KOPT-K1 (cell line): ENCODE measurements around the gene PTX4.

Source experiments
- H3K27ac ChIP-seq: fragments of 200-600 bp; sonication (generic); 2 replicates; pipeline ENCODE4 v1.5.1; 2016; ENCODE audit warnings: antibody characterized with exemption, mild to moderate bottlenecking, low read depth, low read length; ENCODE audit not compliant: poor library complexity, severe bottlenecking
- H3K36me3 ChIP-seq: fragments of 200-600 bp; sonication (generic); 2 replicates; pipeline ENCODE4 v1.5.1; 2017; ENCODE audit warnings: antibody characterized with exemption, mild to moderate bottlenecking, low read length, moderate library complexity; ENCODE audit not compliant: insufficient read depth
- H3K9me3 ChIP-seq: fragments of 200-600 bp; sonication (generic); 2 replicates; pipeline ENCODE4 v1.5.1; 2017; ENCODE audit warnings: antibody characterized with exemption, low read length, mild to moderate bottlenecking; ENCODE audit not compliant: insufficient read depth, poor library complexity, severe bottlenecking

Gene PTX4

DNA sequence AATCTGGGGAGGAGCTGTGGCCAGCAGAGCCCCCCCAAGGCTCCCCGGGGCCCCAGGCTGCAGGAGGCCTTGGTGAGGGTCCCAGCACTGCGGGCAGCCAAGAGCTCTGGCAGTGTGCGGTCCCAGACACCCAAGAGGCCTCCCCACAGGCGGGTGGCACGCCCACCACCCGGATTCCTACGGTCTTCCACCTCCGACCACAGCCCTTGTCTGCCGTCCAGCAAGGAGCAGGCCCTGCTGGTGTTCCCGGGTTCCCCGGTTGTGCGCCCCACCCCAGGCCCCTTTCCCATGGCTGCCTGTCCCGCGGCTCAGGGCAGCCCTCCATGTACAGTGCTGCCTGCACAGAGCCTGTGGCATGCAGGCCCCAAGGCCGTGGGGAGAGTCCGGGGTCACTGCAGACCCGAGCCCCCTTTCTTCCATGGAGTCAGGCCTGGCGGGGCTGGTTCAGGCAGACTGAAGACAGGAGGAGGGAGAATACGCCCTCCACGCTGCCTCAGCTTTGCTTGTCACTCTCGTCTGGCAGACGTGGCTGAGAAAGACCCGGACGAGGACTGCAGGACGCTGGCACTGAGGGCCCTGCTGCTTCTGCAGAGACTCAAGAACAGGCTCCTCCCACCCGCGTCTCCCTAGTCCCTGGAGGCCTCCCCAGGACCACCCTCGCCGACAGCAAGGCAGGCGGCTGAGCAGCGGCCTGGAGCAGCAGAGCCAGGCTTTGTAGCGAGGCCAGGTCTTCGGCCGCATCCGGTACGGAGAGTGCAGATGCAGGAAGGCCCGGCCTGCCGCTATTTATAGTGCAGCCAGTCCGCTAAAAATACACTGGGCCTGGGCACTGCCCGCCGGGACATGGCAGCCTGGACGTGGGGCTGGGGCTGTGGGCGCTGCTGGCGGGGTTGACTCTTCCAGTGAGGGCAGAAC is 20.8 kb upstream of the PTX4 start:
- Histone ChIP-seq H3K36me3 (peaks cover 67% of the 10 kb centered on the region; the same call in 1 of the 2 replicates), H3K27ac (no peak overlapping the region), H3K9me3 (peaks cover 4% of the 10 kb centered on the region)

DNA sequence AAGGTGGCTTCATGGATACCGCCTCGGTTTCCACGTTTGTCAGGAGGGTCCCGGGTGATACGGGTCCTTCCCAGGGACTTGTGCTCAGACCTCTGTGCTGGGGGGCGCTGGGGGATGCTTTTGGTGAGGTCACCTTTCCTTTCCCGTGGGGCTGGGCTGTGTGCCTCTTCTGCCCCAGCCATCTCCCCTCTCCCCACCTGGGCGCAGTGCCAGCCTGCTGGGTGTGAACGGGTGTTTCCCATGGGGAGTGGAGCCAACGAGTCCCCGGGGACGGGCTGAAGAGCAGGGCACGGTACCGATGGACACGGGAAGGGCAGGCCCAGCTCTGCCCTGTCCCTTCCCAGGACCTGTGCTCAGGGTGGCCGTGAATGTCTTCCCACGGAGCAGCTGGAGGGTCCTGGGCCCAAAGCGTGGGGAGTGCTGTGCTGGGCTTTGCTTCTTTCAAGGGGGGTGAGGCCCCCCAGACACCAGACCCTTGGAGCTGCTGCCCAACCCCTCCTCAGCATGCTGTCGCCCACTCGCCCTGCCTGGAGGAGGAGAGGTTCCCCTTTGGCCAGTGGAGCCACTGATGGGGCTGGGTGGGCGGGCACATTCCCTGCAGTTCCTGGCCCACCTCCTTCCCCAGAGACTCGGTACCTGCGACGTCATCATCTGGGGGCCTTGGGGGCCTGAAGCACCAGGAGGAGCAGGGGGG is 19.9 kb upstream of the PTX4 start:
- Histone ChIP-seq H3K9me3 (no peaks in the 10 kb centered on the region), H3K27ac (no peak overlapping the region), H3K36me3 (peaks cover 71% of the 10 kb centered on the region; the same call in 1 of the 2 replicates)

DNA sequence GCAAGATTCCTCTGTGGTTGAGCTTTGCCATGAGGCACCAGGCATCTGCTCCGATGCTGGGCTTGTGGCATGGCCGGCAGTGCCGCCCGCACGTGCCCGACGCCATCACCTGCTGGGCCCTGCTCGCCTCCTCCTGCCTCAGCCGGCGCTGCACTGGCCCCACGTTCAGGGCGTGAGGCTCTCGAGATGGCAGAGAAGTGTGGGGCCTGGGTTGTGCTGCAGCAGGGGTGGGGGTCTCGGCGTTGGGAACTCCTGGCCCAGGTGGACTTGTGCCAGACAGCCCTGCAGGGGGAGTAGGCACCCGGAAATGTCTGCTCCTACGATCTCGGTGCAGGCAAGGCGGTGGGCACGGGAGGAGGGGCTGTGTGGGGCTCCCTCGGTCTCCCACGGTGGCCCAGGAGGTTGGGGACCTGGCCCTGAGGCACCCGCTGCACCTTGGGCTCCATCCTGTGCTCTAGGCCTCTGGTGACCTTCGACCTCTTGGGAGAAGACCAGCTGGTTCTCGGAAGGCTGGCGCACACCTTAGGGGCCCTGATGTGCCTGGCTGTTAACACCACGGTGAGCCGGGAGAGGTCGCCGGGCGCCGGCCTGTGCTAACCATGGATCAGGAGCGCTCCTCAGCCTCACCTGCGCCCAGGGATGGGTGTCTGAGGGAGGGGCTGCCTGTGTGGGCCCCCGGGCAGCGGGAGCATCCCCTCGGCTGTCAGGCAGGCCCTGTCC is 17.9 kb upstream of the PTX4 start:
- Histone ChIP-seq H3K9me3 (no peaks in the 10 kb centered on the region), H3K27ac (no peak overlapping the region), H3K36me3 (peaks cover 80% of the 10 kb centered on the region)

DNA sequence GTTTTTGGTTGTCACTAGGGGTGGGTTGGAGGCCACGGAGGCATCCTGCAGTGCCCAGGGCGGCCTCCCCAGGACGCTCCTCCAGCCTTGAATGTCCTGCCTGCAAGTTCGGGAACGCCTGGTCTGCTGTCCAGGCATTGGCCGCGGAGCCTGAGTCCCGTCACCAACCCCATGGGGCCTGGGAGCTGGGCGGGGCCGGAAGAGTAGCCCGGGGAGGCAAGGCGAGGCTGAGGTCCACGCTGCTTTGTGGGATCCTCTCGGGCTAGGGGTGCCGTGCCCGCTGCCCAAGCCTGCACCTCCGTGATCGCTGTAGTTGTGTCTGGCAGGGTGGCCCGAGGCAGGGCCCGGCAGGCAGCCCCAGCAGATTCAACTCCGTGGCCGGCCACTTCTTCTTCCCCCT is 17.2 kb upstream of the PTX4 start:
- peaks cover 80% of the 10 kb centered on the region for H3K36me3 ChIP-seq
- no peaks in the 10 kb centered on the region for H3K9me3 ChIP-seq
- no peak overlapping the region for H3K27ac ChIP-seq

DNA sequence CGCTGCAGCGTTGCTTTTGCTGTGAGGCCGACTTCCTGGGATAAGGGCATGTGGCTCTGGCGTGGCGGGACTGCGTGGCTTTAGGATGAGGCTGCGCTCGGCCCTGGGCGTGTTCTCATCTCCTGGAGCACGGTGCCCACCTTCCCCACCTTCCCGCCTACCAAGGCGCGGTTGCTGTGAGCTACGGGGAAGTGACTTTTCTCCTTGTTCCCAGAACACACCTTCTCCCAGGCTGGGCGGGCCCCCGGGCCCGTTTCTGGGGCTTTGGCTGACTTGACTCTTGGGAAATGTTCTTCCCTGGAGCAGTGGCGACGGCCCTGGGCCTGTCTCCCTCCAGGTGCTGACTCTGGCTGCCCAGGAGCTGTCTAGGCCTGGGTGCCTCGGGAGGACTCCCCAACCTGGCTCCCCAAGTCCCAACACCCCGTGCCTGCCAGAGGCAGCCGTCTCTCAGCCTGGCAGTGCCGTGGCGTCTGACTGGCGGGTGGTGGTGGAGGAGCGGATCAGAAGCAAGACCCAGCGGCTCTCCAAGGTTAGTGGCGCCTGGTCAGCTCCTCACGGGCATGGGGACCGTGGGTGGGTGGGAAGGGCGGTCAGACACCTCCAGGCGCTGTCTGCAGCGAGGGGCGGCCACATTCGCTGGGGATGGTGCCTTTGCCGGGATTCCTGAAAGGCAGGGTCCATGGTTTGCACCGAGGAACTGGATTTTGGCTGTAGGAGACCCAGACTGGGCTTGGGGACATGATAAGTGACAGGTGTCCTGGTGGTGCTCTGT is 16.5 kb upstream of the PTX4 start:
- no peak overlapping the region for H3K27ac ChIP-seq
- H3K9me3 ChIP-seq: no peaks in the 10 kb centered on the region
- H3K36me3 ChIP-seq: peaks cover 80% of the 10 kb centered on the region

DNA sequence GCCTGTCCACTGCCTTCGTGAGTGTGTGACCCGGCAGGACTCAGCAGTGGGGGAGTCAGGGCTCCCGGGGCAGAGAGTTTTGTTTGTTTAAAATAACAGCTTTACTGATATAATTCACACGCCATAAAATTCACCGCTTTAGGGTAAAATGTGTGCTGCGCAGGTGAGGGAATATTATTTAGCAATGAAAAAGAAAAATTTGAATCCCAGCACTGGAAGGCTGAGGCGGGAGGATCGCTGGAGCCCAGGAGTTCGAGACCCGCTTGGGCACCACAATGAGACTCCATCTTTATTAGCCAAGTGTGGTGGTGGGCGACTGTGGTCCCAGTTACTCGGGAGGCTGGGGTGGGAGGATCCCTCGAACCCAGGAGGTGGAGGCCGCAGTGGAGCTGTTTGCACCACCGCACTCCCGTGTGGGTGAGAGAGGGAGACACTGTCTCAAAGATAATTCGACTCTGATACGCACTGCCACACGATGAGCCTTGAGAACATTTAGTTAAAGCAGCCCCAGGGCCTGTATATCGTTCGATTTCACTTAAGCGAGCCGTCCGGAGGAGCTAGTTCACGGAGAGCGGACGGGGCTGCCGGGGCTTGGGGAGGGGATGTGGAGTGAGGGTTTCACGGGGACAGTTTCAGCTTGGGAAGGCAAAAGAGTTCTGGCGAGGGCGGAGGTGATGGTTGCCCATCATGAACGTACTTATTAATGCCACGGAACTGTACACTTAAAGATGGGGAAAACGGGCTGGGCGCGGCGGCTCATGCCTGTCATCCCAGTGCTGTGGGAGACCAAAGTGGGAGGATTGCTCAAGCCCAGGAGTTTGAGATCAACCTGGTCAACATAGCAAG is 14.6 kb upstream of the PTX4 start:
- Histone ChIP-seq H3K36me3 (peaks cover 81% of the 10 kb centered on the region), H3K9me3 (no peaks in the 10 kb centered on the region), H3K27ac (no peak overlapping the region)

DNA sequence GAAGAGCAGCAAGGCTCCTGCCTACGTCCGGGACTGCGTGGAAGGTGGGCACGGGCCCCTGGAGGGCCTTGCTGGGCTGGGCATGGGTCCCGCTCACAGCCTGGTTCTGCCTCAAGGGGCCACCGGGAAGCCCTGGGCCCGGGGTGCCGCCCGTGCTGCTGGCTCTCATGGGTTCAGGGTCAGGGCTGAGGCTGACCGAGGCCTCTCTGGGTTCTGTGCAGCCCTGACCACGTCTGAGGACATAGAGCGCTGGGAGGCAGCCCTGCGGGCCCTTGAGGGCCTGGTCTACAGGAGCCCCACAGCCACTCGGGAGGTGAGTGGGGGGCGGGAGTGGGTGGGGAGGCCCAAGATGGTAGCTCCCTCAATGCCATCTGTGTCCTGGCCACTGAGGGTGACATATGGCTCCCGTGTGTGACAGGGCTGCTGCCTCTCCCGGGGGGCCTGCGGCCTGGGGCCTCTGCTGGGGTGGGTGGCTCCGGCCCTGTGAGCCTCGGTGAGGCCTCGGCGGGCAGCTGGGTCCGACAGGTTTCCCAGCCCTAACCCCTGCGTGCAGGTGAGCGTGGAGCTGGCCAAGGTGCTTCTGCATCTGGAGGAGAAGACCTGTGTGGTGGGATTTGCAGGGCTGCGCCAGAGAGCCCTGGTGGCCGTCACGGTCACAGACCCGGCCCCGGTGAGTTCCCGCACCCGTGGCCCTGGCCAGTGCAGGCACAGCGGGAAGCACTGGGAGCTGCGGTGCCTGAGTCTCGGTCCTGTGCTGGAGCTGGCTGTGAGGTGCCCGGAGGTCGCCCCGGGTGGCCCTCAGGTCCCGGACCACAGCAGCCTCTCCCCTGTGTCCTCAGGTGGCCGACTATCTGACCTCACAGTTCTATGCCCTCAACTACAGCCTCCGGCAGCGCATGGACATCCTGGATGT is 13.6 kb upstream of the PTX4 start:
- no peak overlapping the region for H3K27ac ChIP-seq
- peaks cover 82% of the 10 kb centered on the region for H3K36me3 ChIP-seq
- H3K9me3 ChIP-seq: no peaks in the 10 kb centered on the region

DNA sequence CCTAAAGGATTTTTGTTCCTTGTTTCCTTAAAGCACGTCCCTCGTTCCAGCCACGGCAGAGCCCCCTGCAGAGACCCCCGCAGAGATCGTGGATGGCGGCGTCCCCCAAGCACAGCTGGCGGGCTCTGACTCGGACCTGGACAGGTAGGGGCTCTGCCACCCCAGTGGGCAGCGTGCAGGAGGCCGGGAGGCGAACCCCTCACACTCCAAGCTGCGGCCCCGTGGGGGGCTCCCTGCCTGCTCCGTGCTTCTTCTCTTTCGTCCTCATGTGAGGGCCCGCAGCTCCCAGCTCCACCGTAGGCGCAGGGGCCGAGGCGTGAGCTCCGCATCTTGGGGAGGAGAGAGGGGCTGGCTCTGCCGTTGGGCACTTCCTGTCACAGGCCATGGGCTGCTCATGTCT is 12.9 kb upstream of the PTX4 start:
- Histone ChIP-seq H3K36me3 (peaks cover 82% of the 10 kb centered on the region), H3K9me3 (no peaks in the 10 kb centered on the region), H3K27ac (no peak overlapping the region)

DNA sequence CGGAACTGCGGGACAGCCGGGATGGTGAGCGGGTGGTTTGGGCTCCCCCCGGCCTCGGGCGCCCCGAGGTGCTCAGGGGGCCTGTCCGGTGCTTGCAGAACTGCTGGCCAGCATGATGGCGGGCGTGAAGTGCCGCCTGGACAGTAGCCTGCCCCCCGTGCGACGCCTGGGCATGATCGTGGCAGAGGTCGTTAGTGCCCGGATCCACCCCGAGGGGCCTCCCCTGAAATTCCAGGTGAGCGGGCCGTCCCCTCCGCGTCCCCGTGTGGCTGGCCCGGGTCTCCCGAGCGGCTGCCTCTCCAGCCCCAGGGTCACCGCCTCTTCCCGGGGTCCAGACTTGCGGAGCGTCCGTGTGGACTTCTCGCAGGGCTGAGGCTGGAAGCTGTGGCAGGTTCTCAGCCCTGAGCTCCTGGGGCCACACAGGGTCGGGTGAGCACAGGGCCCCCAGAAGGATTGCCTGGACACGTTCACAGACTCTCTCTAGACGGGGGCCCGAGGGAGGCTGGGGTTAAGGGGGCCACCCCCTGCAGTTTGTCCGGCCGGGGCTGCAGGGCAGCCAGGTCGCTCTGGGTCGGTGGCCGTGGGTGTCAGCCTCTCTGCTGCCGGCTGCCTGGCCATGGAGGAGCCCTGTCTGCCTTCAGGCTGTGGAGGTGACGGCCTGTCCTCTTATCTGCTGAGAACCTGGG is 11.9 kb upstream of the PTX4 start:
- Histone ChIP-seq H3K9me3 (no peaks in the 10 kb centered on the region), H3K36me3 (peaks cover 83% of the 10 kb centered on the region), H3K27ac (no peak overlapping the region)

DNA sequence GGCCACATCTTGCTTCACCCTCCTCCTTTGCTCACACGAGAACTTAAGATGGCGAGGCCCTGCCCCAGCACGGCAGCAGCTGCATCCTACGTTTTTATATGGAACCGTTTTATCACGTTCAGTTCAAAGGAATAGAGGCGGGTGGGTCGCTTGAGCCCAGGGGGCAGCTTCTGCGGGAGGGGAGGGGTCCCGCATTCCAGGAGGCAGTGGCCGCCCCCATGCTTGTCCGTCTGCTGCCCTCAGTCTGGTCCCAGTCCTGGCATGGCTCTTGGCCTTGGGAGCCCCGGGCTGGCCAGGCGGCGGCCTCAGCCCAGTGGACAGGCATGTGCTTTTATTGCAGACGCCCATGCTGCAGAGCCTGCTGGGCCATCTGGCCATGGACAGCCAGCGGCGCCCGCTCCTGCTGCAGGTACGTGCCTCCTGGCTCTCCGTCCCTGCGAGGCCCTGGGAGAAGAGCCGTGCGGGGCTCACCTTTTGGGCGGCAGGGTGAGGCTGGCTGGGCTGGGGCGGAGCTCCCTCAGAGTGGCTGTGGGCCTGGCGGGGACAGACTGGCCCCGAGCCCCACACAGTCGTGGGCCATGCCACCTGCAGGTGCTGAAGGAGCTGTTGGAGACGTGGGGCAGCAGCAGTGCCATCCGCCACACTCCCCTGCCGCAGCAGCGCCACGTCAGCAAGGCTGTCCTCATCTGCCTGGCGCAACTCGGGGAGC is 11.2 kb upstream of the PTX4 start:
- peaks cover 90% of the 10 kb centered on the region for H3K36me3 ChIP-seq
- H3K27ac ChIP-seq: no peak overlapping the region
- H3K9me3 ChIP-seq: no peaks in the 10 kb centered on the region

DNA sequence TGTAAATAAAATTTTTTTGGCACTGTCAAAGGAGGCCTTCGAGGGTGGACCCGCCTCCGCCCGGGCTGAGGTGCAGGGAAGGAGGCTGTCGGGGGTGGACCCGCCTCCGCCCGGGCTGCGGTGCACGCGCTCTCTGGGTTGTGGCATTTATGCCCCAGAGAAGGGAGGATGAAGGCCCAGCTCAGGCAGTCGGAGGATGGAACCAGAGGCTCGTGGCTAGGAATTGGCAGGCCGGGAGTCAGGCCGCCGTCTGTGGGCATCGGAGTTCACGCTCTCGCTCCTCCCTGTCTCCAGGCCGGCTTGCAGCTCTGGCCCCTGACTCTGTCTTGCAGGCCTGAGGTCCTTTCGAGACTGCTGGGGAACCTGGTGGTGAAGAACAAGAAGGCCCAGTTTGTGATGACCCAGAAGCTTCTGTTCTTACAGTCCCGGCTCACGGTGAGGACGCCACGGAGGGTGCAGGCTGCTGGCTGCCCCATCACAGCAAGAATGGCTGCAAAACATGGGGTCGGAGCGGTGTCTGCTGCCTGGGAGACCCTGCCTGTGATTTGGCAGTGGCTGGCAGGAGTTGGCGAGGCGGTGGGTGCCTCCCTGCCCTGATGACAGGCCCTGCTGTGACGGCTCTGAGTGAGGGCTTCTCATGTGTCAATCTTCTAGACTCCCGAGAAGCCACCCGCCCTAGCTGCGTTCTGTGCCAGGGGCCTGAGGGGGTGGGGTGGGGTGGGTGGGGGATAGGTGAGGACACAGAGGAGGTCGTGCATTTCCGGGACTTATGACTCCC is 10.3 kb upstream of the PTX4 start:
- H3K27ac ChIP-seq: no peak overlapping the region
- H3K36me3 ChIP-seq: peaks cover 97% of the 10 kb centered on the region
- H3K9me3 ChIP-seq: no peaks in the 10 kb centered on the region
